Fibroblast of gingiva (primary cell): ENCODE results near the gene KRT12.
"Not testable (repeated sequence)": the region's sequence is repeated elsewhere in the genome, so short reads cannot be mapped to it uniquely, and the experiment has no call there.

Experiments used
- DNase-seq: peaks from one replicate; pipeline ENCODE4 v3.0.0-alpha.2; 2011; ENCODE audit warnings: low read depth

KRT12 gene

DNA sequence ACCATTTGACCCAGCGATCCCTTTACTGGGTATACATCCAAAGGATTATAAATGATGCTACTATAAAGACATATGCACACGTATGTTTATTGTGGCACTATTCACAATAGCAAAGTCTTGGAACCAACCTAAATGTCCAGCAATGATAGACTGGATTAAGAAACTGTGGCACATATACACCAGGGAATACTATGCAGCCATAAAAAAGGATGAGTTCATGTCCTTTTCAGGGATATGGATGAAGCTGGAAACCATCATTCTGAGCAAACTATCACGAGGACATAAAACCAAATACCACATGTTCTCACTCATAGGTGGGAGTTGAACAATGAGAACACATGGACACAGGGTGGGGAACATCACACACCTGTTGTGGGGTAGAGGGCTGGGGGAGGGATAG is 52.4 kb downstream of the KRT12 start:
- DNase-seq: not testable (repeated sequence)

DNA sequence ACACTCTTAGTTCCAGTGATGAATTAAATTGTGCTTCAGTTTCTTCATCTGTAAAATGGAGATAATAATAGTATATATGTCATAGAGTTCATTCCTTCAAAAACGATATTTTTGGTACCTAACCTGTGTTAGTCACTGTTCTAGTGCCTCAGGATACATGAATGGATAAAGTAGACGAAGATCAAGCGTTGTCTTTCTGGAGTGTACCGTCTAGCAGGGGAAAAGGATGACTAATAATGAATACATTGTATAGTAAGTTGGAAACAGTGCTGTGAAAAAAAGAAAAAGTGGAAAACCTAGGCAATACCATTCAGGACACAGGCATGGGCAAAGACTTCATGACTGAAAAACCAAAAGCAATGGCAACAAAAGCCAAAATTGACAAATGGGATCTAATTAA is 53.2 kb downstream of the KRT12 start:
- no peak for DNase-seq

DNA sequence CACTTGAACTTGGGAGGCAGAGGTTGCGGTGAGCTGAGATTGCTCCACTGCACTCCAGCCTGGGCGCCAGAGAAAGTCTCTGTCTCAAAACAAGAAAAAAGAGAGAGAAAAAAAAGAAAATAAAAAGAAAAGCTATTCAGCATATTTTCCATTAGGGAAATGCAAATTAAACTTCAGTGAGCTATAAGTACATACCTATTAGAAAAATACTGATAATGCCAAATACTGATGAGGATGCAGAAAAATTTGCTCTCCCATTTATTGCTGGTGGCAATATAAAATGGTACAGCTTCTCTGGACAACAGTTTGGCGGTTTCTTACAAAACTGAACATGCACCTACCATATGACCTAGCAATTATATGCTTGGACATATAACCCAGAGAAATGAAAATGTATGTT is 54.4 kb downstream of the KRT12 start:
- DNase-seq: no peak
